Peyer's patch (tissue), 4 donors: ENCODE measurements around the gene ZNF831. TPM values are rescaled to one million over a fixed set of nuclear protein-coding genes. Genes with fewer than 3 reads are reported as not detected.

ENCODE experiments used
- DNase-seq, 3 donors: peaks; one replicate each; pipeline ENCODE4 v3.0.0-alpha.2; 2017 to 2019
- H3K27ac ChIP-seq, 4 donors: fragments of 200-600 bp; sonication (generic); one replicate each; pipeline ENCODE4 v1.5.1; 2016 to 2019
- H3K27me3 ChIP-seq, 2 donors: fragments of 200-600 bp; sonication (generic); one replicate each; pipeline ENCODE4 v1.5.1; 2019
- H3K36me3 ChIP-seq, 3 donors: fragments of 200-600 bp; sonication (generic); one replicate each; pipeline ENCODE4 v1.5.1; 2016 to 2019
- H3K4me1 ChIP-seq, 4 donors: fragments of 200-600 bp; sonication (generic); one replicate each; pipeline ENCODE4 v1.5.1; 2016 to 2019
- H3K4me3 ChIP-seq, 4 donors: fragments of 200-600 bp; sonication (generic); 1 replicate in 3 of 4; 2 replicates in 1 of 4; pipeline ENCODE4 v1.5.1; 2016 to 2019; ENCODE audit warnings: mild to moderate bottlenecking in 1 of 4
- H3K9me3 ChIP-seq, 4 donors: fragments of 200-600 bp; sonication (generic); one replicate each; pipeline ENCODE4 v1.5.1; 2016 to 2019; ENCODE audit warnings: mild to moderate bottlenecking in 1 of 4
- CTCF ChIP-seq, 6 experiments: fragments of 450-650 bp in 4 of 6; fragments of 200-600 bp in 2 of 6; sonication (generic) in 1 of 6; IDR thresholded peaks; one replicate each; pipeline ENCODE4 v1.5.1; 2017 to 2019; ENCODE audit warnings: antibody characterized with exemption in 6 of 6, mild to moderate bottlenecking in 3 of 6, moderate library complexity in 1 of 6
- POLR2A ChIP-seq, 2 donors: fragments of 450-650 bp; IDR thresholded peaks; one replicate each; pipeline ENCODE4 v1.5.1; 2017; ENCODE audit warnings: antibody characterized with exemption in 2 of 2, mild to moderate bottlenecking in 2 of 2, moderate library complexity in 2 of 2
- total RNA-seq, 4 donors: library from RNA; depleted of rRNA; stranded (reverse); fragments of >200 nt; gene quantifications; one replicate each; pipeline ENCODE4 v1.1.0, GENCODE V29; 2016

Gene ZNF831
- total RNA-seq, 4 donors from 2014 or later: 1.7 to 11.6 (median 2.3) TPM

- no peak for DNase-seq
- Histone ChIP-seq H3K9me3 (no peaks in the 10 kb centered on the region), H3K27ac (peak overlapping the region in 1 of 4 donors; percentile 81), H3K4me1 (peaks cover 0 to 16% (median 5%) of the 10 kb centered on the region in 4 donors), H3K27me3 (no peaks in the 10 kb centered on the region), H3K4me3 (no peak overlapping the region), H3K36me3 (no peaks in the 10 kb centered on the region)
- TF ChIP-seq CTCF (IDR thresholded peaks at IDR 0.05) (no peak), POLR2A (IDR thresholded peaks at IDR 0.05) (no peak)
These were observed 38.3 kb upstream of the ZNF831 start for GRCh38 chr20:59125332-59125731.

GRCh38 chr20:59125836-59126235 lies 37.8 kb upstream of the ZNF831 start:
- Histone ChIP-seq H3K4me3 (no peak overlapping the region), H3K27ac (no peak overlapping the region), H3K4me1 (peaks cover 0 to 11% (median 4%) of the 10 kb centered on the region in 4 donors), H3K27me3 (no peaks in the 10 kb centered on the region), H3K36me3 (no peaks in the 10 kb centered on the region), H3K9me3 (no peaks in the 10 kb centered on the region)
- TF ChIP-seq CTCF (IDR thresholded peaks at IDR 0.05) (no peak), POLR2A (IDR thresholded peaks at IDR 0.05) (no peak)
- peak in 1 of 3 donors; percentile 5 for DNase-seq

GRCh38 chr20:59127839-59128238 lies 35.8 kb upstream of the ZNF831 start:
- H3K27ac ChIP-seq: no peak overlapping the region
- no peaks in the 10 kb centered on the region for H3K9me3 ChIP-seq
- TF ChIP-seq POLR2A (IDR thresholded peaks at IDR 0.05) (no peak), CTCF (IDR thresholded peaks at IDR 0.05) (no peak)
- DNase-seq: peak in 1 of 3 donors; percentile 23
- no peaks in the 10 kb centered on the region for H3K27me3 ChIP-seq
- peaks cover 0 to 8% (median 0%) of the 10 kb centered on the region in 4 donors for H3K4me1 ChIP-seq
- H3K36me3 ChIP-seq: no peaks in the 10 kb centered on the region
- no peak overlapping the region for H3K4me3 ChIP-seq

GRCh38 chr20:59131551-59132285 lies 31.9 kb upstream of the ZNF831 start:
- Histone ChIP-seq H3K4me3 (no peak overlapping the region), H3K36me3 (no peaks in the 10 kb centered on the region), H3K9me3 (no peaks in the 10 kb centered on the region), H3K27me3 (no peaks in the 10 kb centered on the region), H3K4me1 (peaks cover 0 to 1% (median 0%) of the 10 kb centered on the region in 4 donors), H3K27ac (no peak overlapping the region)
- TF ChIP-seq CTCF (IDR thresholded peaks at IDR 0.05): no peak
- no peak for TF ChIP-seq POLR2A (IDR thresholded peaks at IDR 0.05)
- DNase-seq: peak in 1 of 3 donors; percentile 20

- Histone ChIP-seq H3K4me3 (no peak overlapping the region), H3K36me3 (no peaks in the 10 kb centered on the region), H3K4me1 (peaks cover 0 to 12% (median 0%) of the 10 kb centered on the region in 4 donors), H3K9me3 (no peaks in the 10 kb centered on the region), H3K27me3 (no peaks in the 10 kb centered on the region), H3K27ac (no peak overlapping the region)
- no peak for TF ChIP-seq CTCF (IDR thresholded peaks at IDR 0.05)
- no peak for TF ChIP-seq POLR2A (IDR thresholded peaks at IDR 0.05)
- no peak for DNase-seq
These were observed 29.4 kb upstream of the ZNF831 start for GRCh38 chr20:59134182-59134581.
